Loucy (cell line): ENCODE results near the gene CACNB3.

Experiments
- EZH2phosphoT487 ChIP-seq: fragments of 200-600 bp; IDR thresholded peaks from 2 replicates; pipeline ENCODE4 v1.6.1; 2018; ENCODE audit warnings: antibody characterized with exemption, mild to moderate bottlenecking, moderate library complexity, borderline replicate concordance
- TF ChIP-seq, protein P1 (sequence below): fragments of 200-600 bp; sonication (generic); conservative IDR thresholded peaks from 2 replicates; pipeline ENCODE4 v1.5.1; 2014; ENCODE audit warnings: mild to moderate bottlenecking, antibody characterized with exemption, low read length

DNA sequence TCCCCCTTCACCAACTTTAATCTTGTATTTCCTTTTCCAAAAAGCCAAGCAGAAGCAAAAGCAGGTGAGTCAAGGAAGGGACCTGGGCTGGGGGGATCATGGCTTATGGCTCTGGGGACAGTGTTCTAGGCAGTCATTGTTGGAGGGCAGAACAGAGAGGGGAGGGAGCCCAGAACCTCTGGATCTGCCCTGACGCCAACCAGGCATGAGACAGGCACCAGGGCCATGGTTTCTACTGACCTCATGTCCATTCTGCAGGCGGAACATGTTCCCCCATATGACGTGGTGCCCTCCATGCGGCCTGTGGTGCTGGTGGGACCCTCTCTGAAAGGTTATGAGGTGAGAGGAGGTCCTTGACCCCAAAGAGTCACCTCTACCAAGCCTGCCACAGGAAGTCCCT, 6.6 kb downstream of the CACNB3 start:
- TF ChIP-seq, protein P1, sequence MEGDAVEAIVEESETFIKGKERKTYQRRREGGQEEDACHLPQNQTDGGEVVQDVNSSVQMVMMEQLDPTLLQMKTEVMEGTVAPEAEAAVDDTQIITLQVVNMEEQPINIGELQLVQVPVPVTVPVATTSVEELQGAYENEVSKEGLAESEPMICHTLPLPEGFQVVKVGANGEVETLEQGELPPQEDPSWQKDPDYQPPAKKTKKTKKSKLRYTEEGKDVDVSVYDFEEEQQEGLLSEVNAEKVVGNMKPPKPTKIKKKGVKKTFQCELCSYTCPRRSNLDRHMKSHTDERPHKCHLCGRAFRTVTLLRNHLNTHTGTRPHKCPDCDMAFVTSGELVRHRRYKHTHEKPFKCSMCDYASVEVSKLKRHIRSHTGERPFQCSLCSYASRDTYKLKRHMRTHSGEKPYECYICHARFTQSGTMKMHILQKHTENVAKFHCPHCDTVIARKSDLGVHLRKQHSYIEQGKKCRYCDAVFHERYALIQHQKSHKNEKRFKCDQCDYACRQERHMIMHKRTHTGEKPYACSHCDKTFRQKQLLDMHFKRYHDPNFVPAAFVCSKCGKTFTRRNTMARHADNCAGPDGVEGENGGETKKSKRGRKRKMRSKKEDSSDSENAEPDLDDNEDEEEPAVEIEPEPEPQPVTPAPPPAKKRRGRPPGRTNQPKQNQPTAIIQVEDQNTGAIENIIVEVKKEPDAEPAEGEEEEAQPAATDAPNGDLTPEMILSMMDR, result no peak
- no peak for TF ChIP-seq EZH2phosphoT487
